ENCODE results near the gene MOV10L1. TPM values are rescaled to one million over a fixed set of nuclear protein-coding genes. Genes with fewer than 3 reads are reported as not detected.
A peak's percentile ranks its signal among the peaks of the same experiment; 100 is the strongest.

MOV10L1 gene
- total and polyA plus RNA-seq, 12 donors = 0.16 to 0.42 (median 0.26) TPM; not detected in 8

GRCh38 chr22:50208430-50208938, 118.7 kb downstream of the MOV10L1 start:
- peaks cover 13 to 38% (median 24%) of the 10 kb centered on the region in 9 donors for H3K4me1 ChIP-seq
- ATAC-seq (no peak), DNase-seq (no peak)
- H3K27me3 ChIP-seq = no peaks in the 10 kb centered on the region
- H3K36me3 ChIP-seq = peaks cover 0 to 94% (median 41%) of the 10 kb centered on the region in 9 donors
- no peak for TF ChIP-seq CTCF (IDR thresholded peaks at IDR 0.05)
- H3K27ac ChIP-seq = no peak overlapping the region
- 85 to 89% methylated on average over 22 of the region's 22 CpGs for whole genome bisulfite sequencing, 2 donors
- no peaks in the 10 kb centered on the region for H3K9me3 ChIP-seq
- intact Hi-C loops (cut with DNase I) = loop anchor here in 5 of 10 donors (2.0 to 10.0 kb wide), 5 partner anchors 56 to 281 kb away; no protein-coding TSS in a partner anchor
- H3K4me3 ChIP-seq = no peak overlapping the region

GRCh38 chr22:50208939-50209892, 119.4 kb downstream of the MOV10L1 start:
- H3K27ac ChIP-seq = no peak overlapping the region
- H3K4me1 ChIP-seq = peaks cover 13 to 38% (median 24%) of the 10 kb centered on the region in 9 donors
- intact Hi-C loops (cut with DNase I) = loop anchor here in 5 of 10 donors (2.0 to 10.0 kb wide), 5 partner anchors 57 to 282 kb away; no protein-coding TSS in a partner anchor
- DNase-seq (no peak), ATAC-seq (peak in 6 of 8 donors; percentile 1 to 18 (median 5))
- H3K27me3 ChIP-seq = no peaks in the 10 kb centered on the region
- H3K9me3 ChIP-seq = no peaks in the 10 kb centered on the region
- H3K36me3 ChIP-seq = peaks cover 0 to 94% (median 37%) of the 10 kb centered on the region in 9 donors
- WGBS, 2 donors = 81 to 82% methylated on average over 31 of the region's 31 CpGs
- no peak for TF ChIP-seq CTCF (IDR thresholded peaks at IDR 0.05)
- no peak overlapping the region for H3K4me3 ChIP-seq

GRCh38 chr22:50209893-50210292, 120.1 kb downstream of the MOV10L1 start:
- DNase-seq = peak in 1 of 2 donors; percentile 58
- Histone ChIP-seq H3K9me3 (no peaks in the 10 kb centered on the region), H3K36me3 (peaks cover 0 to 94% (median 37%) of the 10 kb centered on the region in 9 donors), H3K4me3 (no peak overlapping the region), H3K4me1 (peaks cover 13 to 36% (median 23%) of the 10 kb centered on the region in 9 donors), H3K27ac (no peak overlapping the region), H3K27me3 (no peaks in the 10 kb centered on the region)
- 62 to 65% methylated on average over 20 of the region's 20 CpGs for WGBS, 2 donors
- intact Hi-C loops (cut with DNase I) = loop anchor here in 7 of 10 donors (1.0 to 10.0 kb wide), 8 partner anchors 58 to 283 kb away; no protein-coding TSS in a partner anchor
- peak in 7 of 8 donors; percentile 15 to 55 (median 34) for ATAC-seq
- peak; percentile 74 to 86 (median 83) for TF ChIP-seq CTCF (IDR thresholded peaks at IDR 0.05)

Data from heart right ventricle (tissue), 16 donors.